Hematopoietic multipotent progenitor cell treated with erythropoietin and hydrocortisone succinate and interleukin-3 and kit ligand, for 4 days (in vitro differentiated cells): Measurements from ENCODE around the gene TLR5.

Source experiments
- DNase-seq: peaks from one replicate; pipeline ENCODE4 v3.0.0-alpha.2; 2015

Gene TLR5

DNA sequence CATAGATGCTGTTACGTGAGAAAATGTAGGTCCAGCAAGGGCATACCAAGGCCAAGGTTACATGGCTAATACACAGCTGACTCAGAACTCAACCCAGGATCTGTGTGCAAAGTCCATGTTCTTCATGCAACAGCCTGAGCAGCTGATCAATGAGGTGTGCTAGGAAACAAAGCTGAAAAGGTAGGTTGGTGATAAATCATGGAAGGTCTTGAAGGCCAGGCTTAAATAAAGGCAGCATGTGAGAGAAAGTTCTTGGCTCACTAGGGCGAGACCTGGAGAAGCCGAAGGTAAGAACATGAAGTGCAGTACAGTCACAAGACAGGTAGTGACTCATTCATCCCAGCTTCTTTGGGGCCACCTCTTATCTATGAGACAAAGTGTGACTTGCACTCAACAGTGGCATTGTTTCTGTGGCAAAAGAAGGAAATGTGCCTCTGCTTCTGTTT, 33.4 kb downstream of the TLR5 start:
- DNase-seq = peak; percentile 27

DNA sequence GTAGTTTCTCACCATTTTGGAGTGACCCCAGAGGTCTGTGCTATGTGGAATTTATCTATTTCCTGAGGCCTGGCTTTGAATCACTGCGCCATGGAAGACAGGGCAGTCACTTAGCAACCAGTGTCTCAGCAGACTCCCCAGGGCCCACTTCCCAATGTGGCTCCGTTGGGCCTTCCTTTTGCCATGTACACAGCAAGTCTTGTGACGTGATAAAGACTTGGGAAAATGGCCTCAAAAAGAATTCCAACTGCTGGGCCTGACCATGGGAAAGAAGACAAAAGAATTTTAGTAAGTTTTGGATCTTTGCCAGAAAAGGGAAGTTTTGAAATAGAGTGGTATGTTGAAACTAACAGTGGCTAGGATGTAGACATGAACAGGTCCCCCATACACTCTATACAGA, 36.2 kb downstream of the TLR5 start:
- peak; percentile 42 for DNase-seq

DNA sequence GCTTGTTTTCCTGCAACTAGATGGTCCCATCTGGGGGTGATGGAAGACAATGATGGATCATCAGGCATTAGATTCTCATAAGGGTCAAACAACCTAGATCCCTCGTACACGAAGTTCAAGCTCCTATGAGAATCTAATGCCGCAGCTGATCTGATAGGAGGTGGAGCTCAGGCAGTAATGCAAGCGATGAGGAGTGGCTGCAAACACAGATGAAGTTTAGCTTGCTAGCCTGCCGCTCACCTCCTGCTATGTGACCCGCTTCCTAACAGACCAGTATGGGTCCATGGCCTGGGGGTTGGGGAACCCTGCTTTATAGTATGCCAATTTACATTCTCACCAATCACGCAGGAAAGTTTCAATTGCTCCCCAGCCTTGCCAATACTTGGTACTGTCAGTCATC, 37.5 kb downstream of the TLR5 start:
- no peak for DNase-seq

DNA sequence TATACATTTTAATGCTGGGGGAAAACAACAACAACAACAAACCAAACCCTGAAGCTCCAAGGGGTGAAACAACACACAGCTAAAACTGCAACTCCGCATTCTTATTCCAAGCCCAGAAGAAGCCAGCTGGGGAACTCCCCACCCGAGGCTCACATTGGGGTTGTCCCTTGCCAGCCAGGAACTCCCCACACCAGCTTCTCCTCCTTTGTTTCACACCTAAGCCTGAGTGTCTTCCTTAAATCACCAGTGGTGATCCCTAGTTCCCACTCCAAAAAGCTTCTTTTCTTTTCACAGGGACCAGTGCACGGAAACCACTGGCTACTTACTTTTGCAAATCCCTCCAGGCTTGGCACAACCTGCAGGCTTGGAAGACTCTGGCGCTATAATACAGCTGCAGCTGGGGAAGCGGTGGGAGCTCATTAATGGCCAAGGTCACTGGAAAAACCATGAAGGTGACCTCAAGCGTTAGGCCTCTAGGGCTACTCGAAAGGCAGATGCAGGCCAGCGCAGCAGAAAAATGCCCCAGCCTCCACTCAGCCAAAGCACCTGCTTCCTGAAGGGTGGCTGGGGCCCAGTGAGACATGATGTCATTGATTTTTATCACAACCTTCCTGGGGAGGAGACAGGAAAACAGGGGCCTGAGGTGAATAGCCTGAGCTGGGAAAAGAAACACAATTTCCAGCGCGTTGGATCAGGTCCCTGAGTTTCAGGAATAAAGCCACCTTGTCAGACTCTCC, 40.1 kb downstream of the TLR5 start:
- DNase-seq = no peak

DNA sequence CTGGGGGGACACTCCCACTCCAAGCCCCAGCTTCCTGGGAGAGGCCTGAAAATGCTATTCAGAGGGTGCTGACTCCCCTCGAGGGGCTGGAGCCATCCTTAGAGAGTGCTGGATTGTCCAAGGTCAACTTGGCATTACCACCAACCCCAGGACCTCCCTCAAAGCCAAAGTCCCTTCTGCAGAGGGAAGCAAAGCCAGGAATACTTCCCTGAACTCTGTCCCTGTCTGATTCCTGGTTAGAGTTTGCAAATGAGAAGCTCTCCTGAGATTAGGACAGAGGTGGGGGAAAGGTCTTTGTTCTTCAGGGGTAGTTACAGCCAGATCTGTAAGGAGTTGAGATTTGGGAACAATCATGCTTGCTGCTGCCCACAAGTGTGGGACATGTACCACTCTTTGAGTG, 45.3 kb downstream of the TLR5 start:
- no peak for DNase-seq

DNA sequence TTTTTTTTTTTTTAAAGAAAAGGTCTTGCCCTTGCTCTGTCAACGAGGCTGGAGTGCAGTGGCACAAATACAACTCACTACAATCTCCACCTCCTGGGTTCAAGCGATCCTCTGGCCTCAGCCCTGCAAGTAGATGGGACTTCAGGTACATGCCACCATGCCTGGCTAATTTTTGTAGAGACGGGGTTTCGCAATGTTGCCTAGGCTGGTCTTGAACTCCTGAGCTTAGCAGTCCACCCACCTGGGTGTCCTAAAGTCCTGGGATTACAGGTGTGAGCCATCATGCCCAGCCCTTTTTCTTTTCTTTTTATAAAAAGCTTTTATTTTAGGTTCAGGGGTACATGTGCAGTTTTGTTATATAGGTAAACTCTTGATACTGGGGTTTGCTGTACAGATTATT, 47.2 kb downstream of the TLR5 start:
- no peak for DNase-seq

DNA sequence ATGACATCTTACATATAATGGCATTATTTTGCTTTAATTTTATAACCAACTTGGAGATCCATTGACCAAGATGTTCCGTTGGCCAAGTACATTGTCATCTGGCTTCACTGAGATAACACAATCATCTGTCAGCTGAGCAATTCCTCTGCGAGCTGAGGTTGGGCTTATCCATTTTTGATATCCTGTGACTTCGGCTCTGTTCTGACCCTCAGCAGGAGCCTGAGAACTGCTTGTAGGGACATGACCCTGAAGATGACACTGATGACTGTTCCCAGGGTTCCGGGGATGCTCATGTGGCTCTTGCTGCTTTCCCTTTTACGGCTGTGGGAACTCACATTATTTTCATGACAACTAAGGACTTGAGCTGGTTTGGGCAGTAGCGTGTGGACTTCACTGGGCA, 51.2 kb downstream of the TLR5 start:
- peak; percentile 32 for DNase-seq

DNA sequence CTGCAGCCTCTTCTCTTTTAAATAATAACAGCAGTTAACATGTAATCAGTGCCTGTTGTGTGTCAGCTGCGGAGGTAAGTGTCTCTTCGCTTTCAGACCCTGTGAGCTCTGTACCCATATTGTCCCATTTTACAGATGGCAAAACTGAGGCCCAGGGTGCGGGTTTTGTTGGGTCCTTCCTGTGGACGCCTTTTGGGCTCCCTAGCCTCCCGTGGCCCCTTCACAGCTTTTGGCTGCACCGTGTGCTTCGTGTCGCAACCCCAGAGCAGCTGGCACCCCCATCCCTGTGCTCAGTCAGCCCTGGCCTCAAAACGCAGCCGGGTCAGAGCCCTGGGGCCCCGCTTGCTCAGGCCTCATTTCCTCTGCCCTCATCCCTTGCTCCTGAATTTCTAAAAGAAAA, 53.8 kb downstream of the TLR5 start:
- no peak for DNase-seq

DNA sequence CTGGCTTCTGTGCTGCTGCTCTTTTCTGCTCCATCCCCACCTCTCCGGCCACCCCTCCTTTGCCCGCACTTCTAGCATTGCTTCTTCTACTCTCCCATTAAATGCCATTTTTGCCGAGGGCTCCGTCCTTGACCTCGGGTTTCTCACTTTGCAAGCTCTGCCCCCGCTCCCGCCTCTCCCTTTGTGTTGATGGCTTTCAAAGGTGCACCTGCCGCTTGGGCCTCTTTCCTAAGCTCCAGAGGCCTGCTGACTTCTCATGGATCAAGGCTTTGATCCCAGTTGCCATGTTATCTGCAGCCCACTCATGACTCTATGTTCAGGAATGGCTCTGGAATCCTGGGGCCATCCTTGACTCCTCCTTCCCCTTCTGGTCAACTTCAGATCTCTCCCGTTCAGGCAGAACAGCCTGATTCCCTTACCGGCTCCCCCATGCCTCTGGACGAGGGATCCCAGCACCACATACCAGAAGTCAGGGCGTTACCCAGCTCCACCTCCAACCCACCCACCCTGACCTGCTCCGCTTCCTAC, 54.3 kb downstream of the TLR5 start:
- DNase-seq = no peak

DNA sequence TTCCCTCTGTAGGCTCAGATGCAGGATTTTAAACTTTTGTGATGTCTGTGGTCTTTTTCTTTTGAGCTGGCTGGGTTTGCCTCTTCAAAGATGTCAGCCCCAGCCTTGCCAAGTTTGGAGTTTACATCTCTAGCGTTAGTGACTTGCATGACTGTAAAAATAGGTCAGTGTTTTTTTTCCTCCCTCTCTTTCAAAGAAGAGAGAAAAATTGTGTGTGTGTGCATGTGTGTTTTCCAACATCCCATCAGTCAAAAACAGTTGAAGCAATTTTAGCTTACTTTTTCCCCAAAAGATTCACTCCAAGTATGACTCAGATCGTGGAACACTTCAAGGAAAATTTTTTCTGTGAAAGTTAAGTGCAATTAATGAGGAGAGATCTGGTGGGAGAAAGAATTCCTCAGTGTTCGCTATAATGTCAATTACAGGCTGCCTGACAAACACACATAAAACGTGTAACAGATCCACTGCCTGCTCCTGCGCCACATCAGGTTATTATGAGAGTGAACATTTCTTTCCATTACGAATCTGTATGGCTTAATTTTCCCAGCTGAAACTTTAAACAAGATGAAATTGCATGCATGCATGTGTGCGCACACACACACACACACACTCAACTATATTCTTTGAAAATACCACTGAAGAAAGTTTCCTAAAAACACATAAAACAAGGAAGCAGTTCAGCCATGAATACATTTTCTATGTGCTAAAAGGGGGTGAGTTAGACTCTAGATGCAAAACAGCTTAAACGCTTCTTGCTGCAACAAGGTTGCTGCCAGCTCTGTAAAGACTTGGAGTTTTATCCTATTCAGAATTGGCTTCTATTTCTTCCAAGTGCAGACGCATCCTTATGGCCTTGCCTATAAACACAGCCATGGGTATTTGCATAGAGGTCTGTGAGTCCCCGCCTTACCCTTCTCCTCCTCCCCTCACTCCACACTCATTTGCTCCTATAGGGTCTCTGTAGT, 55.5 kb downstream of the TLR5 start:
- no peak for DNase-seq

DNA sequence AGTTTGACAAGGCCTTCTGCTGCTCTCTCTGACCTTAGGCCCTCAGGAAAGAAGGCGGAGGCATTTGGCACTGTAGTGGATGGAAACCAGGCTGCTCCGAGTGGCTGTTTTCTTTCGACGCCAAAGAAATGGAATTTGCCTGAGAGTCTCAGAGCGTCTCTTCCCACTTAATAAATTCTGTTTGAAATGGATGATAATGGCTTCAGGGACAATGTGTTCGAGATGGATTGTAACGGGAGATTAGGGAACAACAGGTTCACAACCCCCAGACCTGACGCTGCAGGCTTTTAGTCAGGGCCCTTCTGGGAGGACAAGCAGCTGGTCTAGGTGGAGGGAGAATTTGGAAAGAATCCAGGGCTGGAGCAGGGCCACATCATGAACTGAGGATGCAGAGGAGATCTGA, 58.6 kb downstream of the TLR5 start:
- no peak for DNase-seq

DNA sequence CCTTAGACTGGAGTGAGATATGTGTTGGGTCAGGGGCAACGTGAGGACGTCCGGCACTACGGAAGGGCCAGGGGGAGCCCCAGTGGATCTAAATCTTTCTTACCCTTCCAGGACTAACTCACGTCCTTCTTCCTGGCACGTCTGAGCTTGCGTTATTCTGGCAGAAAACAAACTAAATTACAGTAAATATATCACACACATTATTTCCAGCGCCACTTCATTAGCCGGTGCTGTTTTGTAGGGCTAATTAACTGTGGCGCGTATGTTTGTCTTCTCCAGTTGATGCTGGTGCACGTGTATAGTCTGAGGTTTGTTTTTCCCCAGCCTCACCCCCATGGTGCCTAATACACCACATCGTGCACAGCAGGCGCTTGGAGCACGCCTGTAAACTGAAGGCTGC, 59.2 kb downstream of the TLR5 start:
- no peak for DNase-seq

DNA sequence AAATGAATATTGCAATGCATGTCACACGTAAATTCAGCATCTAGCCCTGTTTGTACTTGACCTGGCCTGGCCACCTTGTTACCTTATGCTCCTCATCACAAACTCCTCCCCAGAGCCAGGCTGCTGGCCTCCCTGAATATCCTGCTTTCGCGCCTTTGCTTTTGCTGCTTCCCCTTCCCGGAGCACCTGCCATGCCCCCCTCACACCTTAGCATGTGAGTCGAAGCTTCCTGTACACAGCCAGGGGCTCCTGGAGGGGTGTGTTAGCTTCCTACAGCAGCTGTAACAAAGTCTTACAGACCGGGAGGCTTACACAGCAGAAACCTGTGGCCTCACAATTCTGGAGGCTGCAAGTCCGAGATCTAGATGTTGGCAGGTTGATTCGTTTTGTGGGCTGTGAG, 60.1 kb downstream of the TLR5 start:
- no peak for DNase-seq

DNA sequence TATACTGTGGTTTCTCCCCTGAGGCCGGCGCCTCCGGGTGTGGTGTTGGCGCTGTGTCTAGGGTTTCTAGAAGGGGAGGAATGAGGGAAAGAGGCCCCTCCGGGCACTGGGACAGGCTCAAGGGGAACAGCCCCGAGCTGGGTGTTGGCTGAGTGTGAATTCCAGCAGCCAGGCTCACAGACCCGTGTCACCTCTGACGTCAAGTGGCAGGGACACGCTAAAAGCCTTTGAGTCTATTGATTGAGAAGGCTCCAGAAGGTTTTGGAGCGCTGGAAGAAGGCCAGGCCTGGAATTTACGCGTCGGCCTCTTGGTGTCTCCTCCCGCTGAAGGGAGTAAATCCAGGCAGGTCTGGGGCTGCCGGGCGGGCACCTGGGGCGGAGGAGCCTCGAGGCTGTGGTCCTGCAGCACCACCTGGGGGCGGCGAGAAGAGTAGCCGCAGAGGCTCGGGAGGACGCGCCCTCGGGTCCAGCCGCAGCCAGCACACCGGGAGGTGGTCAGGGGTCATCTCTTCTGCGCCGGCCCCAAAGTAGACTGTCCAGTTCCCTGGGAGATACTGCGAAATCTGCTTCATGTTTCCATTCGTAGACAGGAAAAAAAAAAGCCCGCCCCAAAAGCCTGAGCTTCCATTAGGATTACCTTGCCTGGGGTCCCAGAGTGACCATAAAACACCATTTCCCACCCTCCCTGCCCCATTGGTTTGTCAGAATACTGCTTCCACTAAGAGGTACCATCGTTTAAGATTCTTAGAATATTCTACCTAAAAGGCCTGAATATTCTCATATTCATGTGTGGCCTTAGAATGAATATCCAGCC, 61.7 kb downstream of the TLR5 start:
- DNase-seq = peak; percentile 93

DNA sequence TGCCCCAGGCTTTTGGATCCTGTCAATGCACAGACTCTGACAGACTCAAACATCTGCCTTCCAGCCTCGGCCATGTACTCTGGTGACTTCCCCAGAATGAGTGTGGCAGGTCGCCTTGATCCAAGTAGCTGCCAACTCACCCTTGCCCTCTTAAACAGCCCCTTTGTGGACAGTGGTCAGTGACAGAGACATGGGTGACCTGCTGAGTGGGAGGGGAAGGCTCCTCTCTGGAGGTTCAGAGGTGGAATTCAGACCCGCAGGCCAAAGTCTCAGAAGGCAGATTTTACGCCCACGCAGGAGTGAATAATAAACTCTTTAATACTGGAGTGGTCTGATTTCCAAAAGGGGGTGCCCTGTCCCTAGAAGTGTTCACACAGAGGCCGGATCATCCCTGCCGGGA, 63.5 kb downstream of the TLR5 start:
- no peak for DNase-seq

DNA sequence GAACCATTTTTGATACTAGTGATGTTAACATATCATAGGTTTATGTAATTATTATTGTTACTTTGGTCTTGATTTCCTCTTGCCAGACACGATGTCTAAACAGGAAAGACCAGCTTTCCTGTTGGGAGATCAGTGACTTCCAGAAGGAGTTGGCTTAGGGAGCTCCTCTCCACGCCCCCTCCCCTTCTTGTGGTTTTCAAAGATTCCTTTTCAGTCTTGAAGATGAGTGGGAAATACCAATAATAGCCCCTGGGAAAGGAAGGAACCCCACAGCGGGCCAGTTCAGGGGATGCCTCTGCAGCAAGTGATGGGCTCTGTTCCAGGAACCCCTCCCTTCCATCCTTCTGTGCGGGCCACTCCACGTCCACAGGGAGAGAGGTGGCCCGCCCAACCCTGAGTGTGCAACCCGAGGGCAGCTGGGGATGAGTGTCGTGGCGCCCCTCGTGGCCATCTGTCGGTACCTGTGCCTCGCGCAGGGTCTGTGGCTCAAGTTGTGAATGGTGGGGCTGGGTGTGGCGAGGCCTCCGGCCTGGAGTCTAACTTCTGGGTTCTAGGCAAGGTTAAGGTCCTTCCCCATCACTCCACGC, 65.7 kb downstream of the TLR5 start:
- no peak for DNase-seq

DNA sequence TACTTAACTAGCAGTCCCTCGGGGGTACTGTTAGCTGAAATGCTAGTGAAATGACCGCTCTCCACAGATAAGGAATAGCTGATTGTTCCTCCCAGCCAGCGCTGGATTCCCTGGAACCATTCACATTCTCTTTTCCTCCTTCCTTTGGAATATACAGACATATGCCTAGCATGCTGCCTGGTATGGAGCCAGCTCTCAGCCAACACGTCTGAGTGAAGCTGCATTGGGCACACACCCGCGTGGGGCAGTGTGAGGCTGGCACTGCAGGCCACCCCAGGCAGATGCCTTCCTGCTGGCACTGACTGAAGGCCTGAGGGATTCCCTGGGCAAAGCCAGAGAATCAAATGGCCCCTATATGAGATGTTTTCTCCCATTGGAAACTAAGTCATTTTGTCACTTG, 66.7 kb downstream of the TLR5 start:
- no peak for DNase-seq

DNA sequence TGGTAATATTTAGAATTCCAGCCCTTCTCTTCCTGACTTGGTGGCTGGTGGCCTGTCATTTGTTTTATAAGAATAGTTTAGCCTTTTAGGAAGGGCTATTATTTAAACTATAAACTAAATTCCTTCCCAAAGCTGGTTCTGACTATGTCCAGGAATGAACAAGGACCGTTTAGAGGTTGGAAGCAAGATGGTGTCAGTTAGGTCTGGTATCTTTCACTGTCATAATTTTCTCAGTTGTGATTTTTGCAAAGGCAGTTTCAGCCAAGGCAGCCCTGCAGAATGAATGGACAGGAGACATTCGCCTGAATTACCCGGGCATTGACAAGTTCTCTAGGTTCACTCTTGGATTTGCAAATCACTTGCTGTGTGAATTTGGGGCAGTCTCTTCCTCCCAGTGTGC, 67.2 kb downstream of the TLR5 start:
- no peak for DNase-seq

DNA sequence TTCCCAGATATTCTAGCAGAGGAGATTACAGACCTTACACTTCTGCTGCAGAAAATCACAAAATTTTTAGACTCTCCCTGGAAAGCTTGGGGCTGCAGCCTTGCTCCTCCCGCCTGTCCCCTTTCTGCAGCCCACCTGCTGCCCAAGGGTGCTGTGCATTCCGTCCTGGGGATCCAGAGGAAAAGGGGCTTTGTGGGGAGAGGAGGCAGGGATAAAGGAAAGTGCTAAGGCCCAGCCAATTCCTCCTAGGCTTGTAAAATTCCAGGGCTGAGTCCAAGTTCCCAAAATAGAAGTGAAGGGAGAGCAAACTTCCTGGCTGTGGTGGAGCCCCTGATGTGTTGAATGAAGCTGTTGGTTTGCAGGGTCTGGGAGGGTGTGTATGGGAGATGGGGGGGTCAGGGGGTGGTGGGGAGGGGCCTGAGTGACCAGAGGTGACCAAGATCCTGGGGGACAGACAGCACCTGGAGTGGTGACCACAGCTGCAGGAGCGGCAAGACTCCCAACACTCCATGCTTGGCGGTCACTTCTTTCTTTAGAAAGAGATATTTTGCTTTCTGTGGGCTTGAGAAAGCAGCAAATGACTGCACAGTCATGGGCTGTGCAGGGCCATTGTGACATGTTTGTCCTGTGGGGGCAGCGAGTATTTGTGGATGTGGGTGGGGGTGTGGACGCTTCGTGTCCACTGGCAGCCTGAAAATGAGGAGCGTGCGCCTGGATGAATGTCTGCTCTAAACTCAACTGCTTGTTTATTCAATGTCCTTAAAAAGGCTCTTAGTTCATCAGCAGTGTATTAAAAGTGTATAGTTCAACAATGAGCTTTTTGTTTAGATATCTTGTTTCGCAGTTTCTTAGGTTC, 68.4 kb downstream of the TLR5 start:
- no peak for DNase-seq

DNA sequence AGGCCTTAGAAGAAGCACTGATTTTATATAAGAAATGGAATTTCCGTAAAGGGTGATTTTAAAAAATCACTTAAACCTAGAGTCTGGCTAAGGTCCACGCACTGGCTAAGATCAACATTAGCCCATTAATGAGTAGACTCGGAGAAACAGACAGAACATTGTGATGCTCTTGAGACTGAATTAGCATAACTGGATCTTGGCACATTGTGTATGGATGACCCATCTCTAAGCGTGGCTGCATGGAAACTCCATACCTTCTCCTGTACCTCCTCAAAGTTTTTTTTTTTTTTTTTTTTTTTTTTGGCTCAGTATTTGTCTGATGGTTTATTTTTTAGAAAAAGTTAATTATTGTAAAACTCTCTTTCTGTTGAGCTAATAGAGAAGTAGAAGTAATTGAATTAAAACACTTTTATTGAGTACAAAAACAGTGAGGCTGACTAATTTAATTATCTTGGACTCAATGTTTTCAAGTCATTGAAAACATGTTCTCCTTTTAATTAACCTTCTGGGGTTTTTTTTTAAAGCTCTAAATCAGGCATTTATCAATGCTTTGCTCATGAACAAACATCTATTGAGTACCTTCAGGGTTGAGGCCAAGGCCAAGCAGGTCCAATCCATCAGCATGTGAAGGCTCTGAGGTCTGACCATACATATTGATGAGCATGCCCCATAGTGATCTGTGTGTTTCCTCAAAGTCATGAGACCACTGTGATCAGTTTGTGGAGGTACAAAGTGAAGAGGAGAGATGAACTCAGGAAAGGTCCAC, 74.0 kb downstream of the TLR5 start:
- no peak for DNase-seq

DNA sequence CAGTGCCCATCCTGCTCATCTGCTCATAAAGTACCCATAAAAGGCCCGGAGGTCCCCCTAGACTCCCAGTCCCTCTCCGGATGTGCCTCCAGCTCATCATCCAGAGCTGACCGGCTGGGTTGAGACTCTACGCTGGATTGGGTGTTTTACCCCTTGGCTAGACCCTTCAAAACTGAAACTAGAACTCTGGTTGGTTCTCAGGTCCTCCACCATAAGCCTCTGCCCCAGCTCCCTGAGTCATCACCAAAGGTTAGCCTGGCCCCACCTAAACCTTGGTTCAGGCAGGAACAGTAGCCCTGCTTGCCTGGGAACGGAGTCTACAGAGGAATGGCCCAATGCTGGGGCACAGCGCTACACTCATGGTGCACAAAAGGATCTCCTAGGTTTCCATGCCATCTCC, 75.1 kb downstream of the TLR5 start:
- no peak for DNase-seq
